Cardiac fibroblast (primary cell): ENCODE data around the gene LOXL3.

Experiments used
- DNase-seq, 2 donors: peaks; one replicate each; pipeline versions ENCODE4 v3.0.0 to v3.0.0-alpha.2; 2010; ENCODE audit warnings: low read depth in 2 of 2
- H3K4me3 ChIP-seq, 2 donors: replicated peaks in 1 of 2; 1 replicate in 1 of 2; 2 replicates in 1 of 2; pipeline ENCODE4 v1.5.1; 2011; ENCODE audit warnings: low read depth in 2 of 2, low read length in 2 of 2, mild to moderate bottlenecking in 2 of 2, moderate library complexity in 1 of 2
- TF ChIP-seq, protein P1 (sequence below): IDR thresholded peaks from one replicate; pipeline ENCODE4 v1.5.1; 2011; ENCODE audit warnings: low read depth, mild to moderate bottlenecking, low read length, inconsistent platforms

The LOXL3 gene

DNA sequence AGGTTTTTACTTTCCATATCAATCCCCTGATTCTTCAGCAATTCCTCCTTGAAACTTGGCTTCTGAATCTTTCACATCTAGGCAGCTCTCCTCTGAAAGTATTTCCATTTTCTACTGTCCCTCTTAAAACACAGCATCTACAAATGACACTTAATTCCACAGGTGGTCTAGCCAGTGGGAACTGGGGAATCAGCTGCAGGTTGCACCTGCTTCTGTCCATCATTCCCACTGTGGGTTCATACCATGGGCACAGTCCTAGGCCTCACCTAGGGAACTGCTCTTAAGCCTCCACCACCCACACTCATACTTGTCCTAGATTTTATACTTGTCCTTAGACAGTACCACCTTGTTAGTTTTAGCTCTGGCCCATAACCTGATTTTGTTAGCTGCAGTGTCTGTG is 2.2 kb downstream of the LOXL3 start:
- TF ChIP-seq, protein P1, sequence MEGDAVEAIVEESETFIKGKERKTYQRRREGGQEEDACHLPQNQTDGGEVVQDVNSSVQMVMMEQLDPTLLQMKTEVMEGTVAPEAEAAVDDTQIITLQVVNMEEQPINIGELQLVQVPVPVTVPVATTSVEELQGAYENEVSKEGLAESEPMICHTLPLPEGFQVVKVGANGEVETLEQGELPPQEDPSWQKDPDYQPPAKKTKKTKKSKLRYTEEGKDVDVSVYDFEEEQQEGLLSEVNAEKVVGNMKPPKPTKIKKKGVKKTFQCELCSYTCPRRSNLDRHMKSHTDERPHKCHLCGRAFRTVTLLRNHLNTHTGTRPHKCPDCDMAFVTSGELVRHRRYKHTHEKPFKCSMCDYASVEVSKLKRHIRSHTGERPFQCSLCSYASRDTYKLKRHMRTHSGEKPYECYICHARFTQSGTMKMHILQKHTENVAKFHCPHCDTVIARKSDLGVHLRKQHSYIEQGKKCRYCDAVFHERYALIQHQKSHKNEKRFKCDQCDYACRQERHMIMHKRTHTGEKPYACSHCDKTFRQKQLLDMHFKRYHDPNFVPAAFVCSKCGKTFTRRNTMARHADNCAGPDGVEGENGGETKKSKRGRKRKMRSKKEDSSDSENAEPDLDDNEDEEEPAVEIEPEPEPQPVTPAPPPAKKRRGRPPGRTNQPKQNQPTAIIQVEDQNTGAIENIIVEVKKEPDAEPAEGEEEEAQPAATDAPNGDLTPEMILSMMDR, result no peak
- H3K4me3 ChIP-seq, result peak overlapping the region in 1 of 2 donors; percentile 95
- DNase-seq, result no peak

DNA sequence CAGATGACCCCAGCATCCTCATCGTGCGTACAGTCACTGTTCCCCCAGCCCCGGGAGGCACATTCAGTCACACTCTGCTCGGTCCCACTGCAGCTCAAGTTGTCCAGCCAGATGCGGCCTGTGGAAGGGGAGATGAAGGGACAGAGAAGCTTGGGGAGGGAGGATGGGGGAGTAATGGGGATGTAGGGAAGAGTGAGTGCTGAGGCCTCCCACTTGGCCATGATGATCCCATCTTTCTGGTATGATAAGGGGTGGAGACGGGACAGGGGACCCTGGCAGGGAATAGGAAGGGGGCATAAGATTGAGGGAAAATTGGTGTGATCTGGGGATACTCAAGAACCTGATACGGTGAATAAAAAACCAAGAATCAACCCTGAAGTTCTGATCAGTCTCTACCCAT is 3.5 kb downstream of the LOXL3 start:
- H3K4me3 ChIP-seq, result peak overlapping the region in 1 of 2 donors; percentile 95
- TF ChIP-seq, protein P1, result no peak
- no peak for DNase-seq

DNA sequence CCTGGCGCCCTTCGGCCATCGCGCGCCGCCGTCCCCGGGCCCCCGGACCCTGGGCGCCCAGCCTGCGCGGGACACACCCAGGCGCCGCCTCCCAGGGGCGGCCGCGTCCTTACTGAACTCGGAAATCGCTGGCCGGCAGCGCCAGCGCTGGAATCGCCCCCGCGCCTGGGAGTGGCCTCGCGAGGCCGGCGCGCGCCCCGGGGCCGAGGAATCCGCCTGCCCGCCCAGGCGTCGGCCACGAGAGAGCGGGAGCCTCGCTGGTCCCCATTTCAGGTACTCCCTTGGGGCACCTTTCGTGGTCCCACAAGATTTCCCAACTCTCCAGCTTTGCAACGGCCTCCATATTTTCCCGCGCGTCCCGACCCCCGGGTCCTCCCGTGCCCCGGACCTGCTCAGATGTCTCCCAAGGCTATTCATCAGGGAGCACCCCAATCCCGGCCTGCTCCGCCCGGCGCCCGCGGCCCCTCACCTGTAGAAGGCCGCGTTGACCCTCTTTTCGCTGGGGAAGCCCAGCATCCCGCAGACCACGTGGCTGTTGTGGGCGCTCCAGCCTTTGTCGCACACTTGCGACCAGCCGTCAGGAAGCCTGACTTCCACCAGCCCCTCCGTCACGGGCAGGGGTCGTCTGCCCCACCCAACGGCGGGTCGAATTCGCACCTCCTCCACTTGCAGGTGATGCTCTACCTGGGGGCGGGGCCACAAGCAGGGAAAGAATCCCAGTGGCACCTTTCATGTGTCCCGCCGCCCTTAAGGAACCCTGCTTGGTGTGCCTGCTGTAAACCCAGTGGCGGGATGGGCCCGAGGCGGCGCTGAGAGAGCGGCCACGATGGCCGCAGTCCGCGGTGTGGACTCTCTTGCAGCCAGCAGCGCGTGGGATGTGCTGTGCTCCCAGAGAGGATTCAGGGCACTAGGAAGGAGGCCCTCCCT is 4.6 kb downstream of the LOXL3 start:
- peak; percentile 54 to 60 for DNase-seq
- H3K4me3 ChIP-seq, result peak overlapping the region; percentile 54 to 66
- TF ChIP-seq, protein P1, result no peak

DNA sequence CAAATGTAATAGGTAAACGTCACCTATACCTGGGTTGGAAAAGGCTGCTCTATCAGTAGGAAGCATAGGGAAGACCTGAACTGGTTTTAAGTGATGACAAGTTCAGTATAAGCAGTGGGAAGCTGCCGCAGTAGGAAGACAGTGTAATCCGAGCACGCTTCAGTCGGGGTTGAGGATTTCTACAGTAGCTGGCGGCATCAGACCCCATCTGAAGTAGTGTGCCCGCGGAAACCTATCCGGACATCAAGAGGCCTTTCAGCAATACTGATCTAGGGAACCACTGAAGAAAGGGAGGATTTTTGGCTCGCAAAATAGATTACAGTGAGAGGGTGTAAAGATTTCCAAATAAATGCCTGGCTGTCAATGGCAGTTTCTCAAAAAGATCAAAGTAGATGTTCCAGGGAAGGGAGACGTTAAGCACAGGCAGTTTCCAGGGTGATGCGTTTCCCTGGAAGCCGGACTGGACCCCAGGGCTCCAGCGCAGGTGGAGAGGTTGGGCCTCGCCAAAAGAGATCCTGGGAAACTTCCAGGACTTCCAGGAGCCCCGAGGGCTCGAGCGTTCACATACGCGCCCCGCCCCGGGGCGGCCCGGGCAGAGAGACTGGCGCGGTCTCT is 5.3 kb downstream of the LOXL3 start:
- peak overlapping the region; percentile 54 to 66 for H3K4me3 ChIP-seq
- no peak for DNase-seq

DNA sequence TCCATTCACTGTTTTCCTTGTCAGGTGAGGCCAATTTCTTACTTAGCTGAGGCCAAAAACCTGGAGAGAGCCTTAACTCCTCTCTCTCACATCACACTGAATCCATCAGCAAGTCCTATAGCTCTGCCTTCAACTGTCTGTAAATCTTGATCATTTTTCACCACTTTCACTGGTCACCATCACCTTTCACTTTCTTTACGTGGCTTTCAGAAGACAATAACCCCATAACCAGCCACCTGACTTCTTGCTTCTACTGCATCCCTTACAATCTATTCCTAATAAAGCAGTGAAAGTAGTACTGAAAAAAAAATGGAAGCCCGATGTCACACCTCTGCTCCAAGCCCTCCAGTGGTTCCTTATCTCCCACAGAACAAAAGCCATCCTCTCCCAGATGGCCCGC is 7.7 kb downstream of the LOXL3 start:
- TF ChIP-seq, protein P1, result no peak
- no peak for DNase-seq

More for the DNA sequence above, 5.3 kb downstream of the LOXL3 start:
- TF ChIP-seq, protein P1, result no peak

DNA sequence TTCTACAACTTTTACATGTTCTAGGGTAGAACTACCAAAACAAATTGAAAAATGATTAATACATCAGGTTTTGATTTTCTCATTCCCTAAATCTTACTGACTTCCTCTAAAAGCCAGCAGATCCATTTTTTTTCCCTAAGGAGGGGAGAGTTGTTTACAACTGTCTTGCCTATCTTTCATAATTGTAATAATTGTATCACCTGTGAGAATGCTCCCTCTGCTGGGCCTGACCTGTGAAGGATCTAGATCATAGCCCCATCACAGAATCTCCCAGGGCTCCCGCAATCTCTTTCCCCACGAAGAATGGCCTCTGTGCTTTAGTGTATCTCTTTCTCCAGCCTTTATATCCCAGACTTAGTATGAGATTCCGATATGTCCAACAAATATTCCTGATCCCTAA is 9.1 kb downstream of the LOXL3 start:
- no peak overlapping the region for H3K4me3 ChIP-seq
- TF ChIP-seq, protein P1, result no peak
- DNase-seq, result no peak

More for the DNA sequence above, 7.7 kb downstream of the LOXL3 start:
- no peak overlapping the region for H3K4me3 ChIP-seq
